Activated CD8-positive, alpha-beta T cell treated with anti-CD3 and anti-CD28 coated beads for 36 hours (primary cell): ENCODE results near the gene ADPRHL1. TPM values are rescaled to one million over a fixed set of nuclear protein-coding genes. Genes with fewer than 3 reads are reported as not detected.

ENCODE experiments used
- ATAC-seq: fragments of 200-7000 bp; cut with Tn5 transposase; one replicate; pipeline ENCODE4 v1.10.0; 2021; ENCODE audit warnings: mild to moderate bottlenecking, moderate library complexity
- CTCF ChIA-PET: fragments of 350-600 bp; sonication (Branson Sonifier 250); formaldehyde crosslinking; loops from one replicate; lab custom pipeline; 2021; ENCODE audit warnings: antibody characterized with exemption; lab: Charles Lee
- POLR2A ChIA-PET: fragments of 350-600 bp; sonication (Branson Sonifier 250); formaldehyde crosslinking; loops from one replicate; lab custom pipeline; 2021; ENCODE audit warnings: antibody characterized with exemption; lab: Charles Lee
- DNase-seq: peaks from one replicate; pipeline ENCODE4 v3.0.0-alpha.2; 2020
- H3K27ac Mint-ChIP-seq: one replicate; pipeline ENCODE4 v1.8.0; 2021; ENCODE audit warnings: mild to moderate bottlenecking, mixed read lengths
- H3K27me3 Mint-ChIP-seq: one replicate; pipeline ENCODE4 v1.8.0; 2021; ENCODE audit warnings: mixed read lengths
- H3K36me3 Mint-ChIP-seq: one replicate; pipeline ENCODE4 v1.8.0; 2021; ENCODE audit warnings: low read depth, mixed read lengths
- H3K4me1 Mint-ChIP-seq: one replicate; pipeline ENCODE4 v1.8.0; 2021; ENCODE audit warnings: low read depth, mixed read lengths
- H3K4me3 Mint-ChIP-seq: one replicate; pipeline ENCODE4 v1.8.0; 2021; ENCODE audit warnings: mild to moderate bottlenecking, moderate library complexity, mixed read lengths
- H3K9me3 Mint-ChIP-seq: one replicate; pipeline ENCODE4 v1.8.0; 2021; ENCODE audit warnings: mixed read lengths
- CTCF ChIP-seq: fragments of 200-600 bp; IDR thresholded peaks from one replicate; pipeline ENCODE4 v1.8.0; 2022; ENCODE audit warnings: antibody characterized with exemption, mild to moderate bottlenecking
- intact Hi-C: fragments of 100-400 bp; cut with micrococcal nuclease; formaldehyde crosslinking; loops from one replicate; pipeline ENCODE4 v1.10.0; 2022
- total RNA-seq, 2 experiments: library from RNA; stranded (reverse); gene quantifications; one replicate each; pipeline ENCODE4 v1.2.3, GENCODE V29; 2021

The ADPRHL1 gene
- total RNA-seq, 2 experiments from 2014 or later: 0.23 to 0.36 TPM

GRCh38 chr13:113498905-113499304 is 45.6 kb upstream of the ADPRHL1 start:
- peaks cover 18% of the 10 kb centered on the region for H3K4me1 Mint-ChIP-seq
- TF ChIP-seq CTCF: no peak
- intact Hi-C loops: no loop called here
- H3K9me3 Mint-ChIP-seq: no peaks in the 10 kb centered on the region
- ChIA-PET POLR2A (no interaction called here), CTCF (no interaction called here)
- no peak for ATAC-seq
- peaks cover 20% of the 10 kb centered on the region for H3K36me3 Mint-ChIP-seq
- no peak overlapping the region for H3K27ac Mint-ChIP-seq
- no peak for DNase-seq
- H3K4me3 Mint-ChIP-seq: no peak overlapping the region
- no peaks in the 10 kb centered on the region for H3K27me3 Mint-ChIP-seq

GRCh38 chr13:113497217-113497616 is 43.9 kb upstream of the ADPRHL1 start:
- H3K27ac Mint-ChIP-seq: no peak overlapping the region
- ATAC-seq: no peak
- H3K4me1 Mint-ChIP-seq: peaks cover 31% of the 10 kb centered on the region
- H3K36me3 Mint-ChIP-seq: peaks cover 20% of the 10 kb centered on the region
- no peak overlapping the region for H3K4me3 Mint-ChIP-seq
- TF ChIP-seq CTCF: no peak
- DNase-seq: no peak
- no peaks in the 10 kb centered on the region for H3K9me3 Mint-ChIP-seq
- ChIA-PET CTCF (no interaction called here), POLR2A (interaction anchor here (0.7 to 1.0 kb wide), 2 partner anchors 9 to 12 kb away, joined by 3 read pairs; no protein-coding TSS in a partner anchor)
- H3K27me3 Mint-ChIP-seq: no peaks in the 10 kb centered on the region
- intact Hi-C loops: no loop called here

GRCh38 chr13:113495494-113496210 is 42.4 kb upstream of the ADPRHL1 start:
- no peaks in the 10 kb centered on the region for H3K9me3 Mint-ChIP-seq
- DNase-seq (no peak), ATAC-seq (no peak)
- no peak overlapping the region for H3K4me3 Mint-ChIP-seq
- H3K27me3 Mint-ChIP-seq: no peaks in the 10 kb centered on the region
- TF ChIP-seq CTCF: no peak
- H3K27ac Mint-ChIP-seq: no peak overlapping the region
- peaks cover 34% of the 10 kb centered on the region for H3K4me1 Mint-ChIP-seq
- peaks cover 18% of the 10 kb centered on the region for H3K36me3 Mint-ChIP-seq
- CTCF ChIA-PET: interaction anchor here (0.9 to 4.2 kb wide), 2 partner anchors 38 to 66 kb away, joined by 3 to 13 read pairs; no protein-coding TSS in a partner anchor
- POLR2A ChIA-PET: interaction anchor here (1.0 kb wide), 1 partner anchor 89 kb away, joined by 3 read pairs; the partner anchor contains the start of gene TFDP1
- intact Hi-C loops: no loop called here

- intact Hi-C loops: no loop called here
- POLR2A ChIA-PET: no interaction called here
- peaks cover 12% of the 10 kb centered on the region for H3K36me3 Mint-ChIP-seq
- peaks cover 49% of the 10 kb centered on the region for H3K4me1 Mint-ChIP-seq
- no peaks in the 10 kb centered on the region for H3K27me3 Mint-ChIP-seq
- peak overlapping the region; percentile 48 for H3K27ac Mint-ChIP-seq
- CTCF ChIA-PET: interaction anchor here (4.2 kb wide), 1 partner anchor 69 kb away, joined by 13 read pairs; no protein-coding TSS in a partner anchor
- ATAC-seq (peak; percentile 38), DNase-seq (no peak)
- no peak for TF ChIP-seq CTCF
- no peaks in the 10 kb centered on the region for H3K9me3 Mint-ChIP-seq
- peak overlapping the region; percentile 7 for H3K4me3 Mint-ChIP-seq
These were observed 40.1 kb upstream of the ADPRHL1 start for GRCh38 chr13:113493315-113493951.

- H3K9me3 Mint-ChIP-seq: no peaks in the 10 kb centered on the region
- POLR2A ChIA-PET: no interaction called here
- no peaks in the 10 kb centered on the region for H3K27me3 Mint-ChIP-seq
- no peak for DNase-seq
- TF ChIP-seq CTCF: no peak
- H3K36me3 Mint-ChIP-seq: peaks cover 6% of the 10 kb centered on the region
- H3K27ac Mint-ChIP-seq: peak overlapping the region; percentile 39
- H3K4me1 Mint-ChIP-seq: peaks cover 61% of the 10 kb centered on the region
- H3K4me3 Mint-ChIP-seq: peak overlapping the region; percentile 69
- no peak for ATAC-seq
- intact Hi-C loops: no loop called here
- CTCF ChIA-PET: no interaction called here
These were observed 38.7 kb upstream of the ADPRHL1 start for GRCh38 chr13:113491982-113492381.
